HG02759 (cell line): ENCODE data around the gene QPCT.
"Not testable (repeated sequence)": the region's sequence is repeated elsewhere in the genome, so short reads cannot be mapped to it uniquely, and the experiment has no call there.

Source experiments
- ATAC-seq: cut with Tn5 transposase; IDR thresholded peaks from one replicate; pipeline ENCODE4 v1.9.1; 2021; ENCODE audit warnings: mild to moderate bottlenecking, moderate library complexity; ENCODE audit not compliant: unreplicated experiment

QPCT gene

DNA sequence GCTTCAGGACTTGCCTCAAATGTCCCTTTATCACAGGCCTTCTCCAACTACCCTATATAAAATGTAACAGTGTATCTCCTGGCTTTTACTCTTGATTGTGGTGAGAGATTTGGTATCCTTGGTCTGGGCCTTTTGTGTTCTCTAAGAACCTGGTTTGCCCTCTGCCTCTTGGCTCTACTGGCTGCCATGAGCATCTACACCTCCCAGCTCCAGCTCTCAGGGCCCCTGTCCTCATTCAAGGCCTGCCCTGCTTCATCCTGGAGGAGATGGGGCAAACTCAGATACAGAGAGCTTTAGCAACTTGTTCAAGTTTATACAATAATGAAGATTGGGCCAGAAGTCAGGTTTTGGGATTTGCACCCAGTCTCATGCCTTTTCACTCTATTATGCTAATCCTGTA, 45.0 kb downstream of the QPCT start:
- no peak for ATAC-seq

DNA sequence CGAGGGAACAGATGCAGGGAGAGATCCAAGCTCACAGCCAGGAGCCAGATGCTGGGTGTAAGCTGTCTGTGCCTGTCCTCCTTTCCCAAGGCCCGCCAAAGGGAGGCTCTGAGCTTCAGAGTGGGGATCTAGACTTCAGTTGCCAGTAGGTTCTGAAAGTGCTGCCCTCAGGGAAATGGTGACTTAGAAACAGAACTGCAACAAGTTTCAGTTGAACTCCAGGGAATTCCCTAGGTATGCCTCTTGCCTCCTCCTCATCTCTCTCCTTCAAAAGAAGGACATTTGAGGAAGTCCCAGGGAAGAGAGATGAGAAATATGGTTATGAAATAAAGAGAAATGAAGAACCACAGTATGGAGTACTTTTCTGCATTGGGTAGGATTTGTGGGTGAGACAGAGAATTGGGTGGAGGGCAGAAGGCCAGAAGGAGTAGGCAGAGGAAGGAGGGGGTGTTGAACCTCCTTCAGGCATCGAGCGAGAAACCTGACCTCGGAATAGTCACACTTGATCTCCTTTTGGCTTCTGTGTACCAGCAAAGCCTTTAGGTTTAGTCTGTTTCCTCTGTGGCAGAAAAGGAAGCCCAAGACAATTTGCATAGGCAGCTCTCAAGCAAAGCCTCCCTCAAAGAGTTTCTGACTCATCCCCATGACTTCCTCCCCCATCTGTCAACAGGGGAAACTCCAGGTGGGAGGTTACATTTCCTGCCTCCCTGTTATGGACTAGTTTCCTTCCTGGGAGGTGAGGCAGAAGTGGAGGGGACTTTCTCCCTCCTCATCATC, 45.7 kb downstream of the QPCT start:
- peak; percentile 95 for ATAC-seq

DNA sequence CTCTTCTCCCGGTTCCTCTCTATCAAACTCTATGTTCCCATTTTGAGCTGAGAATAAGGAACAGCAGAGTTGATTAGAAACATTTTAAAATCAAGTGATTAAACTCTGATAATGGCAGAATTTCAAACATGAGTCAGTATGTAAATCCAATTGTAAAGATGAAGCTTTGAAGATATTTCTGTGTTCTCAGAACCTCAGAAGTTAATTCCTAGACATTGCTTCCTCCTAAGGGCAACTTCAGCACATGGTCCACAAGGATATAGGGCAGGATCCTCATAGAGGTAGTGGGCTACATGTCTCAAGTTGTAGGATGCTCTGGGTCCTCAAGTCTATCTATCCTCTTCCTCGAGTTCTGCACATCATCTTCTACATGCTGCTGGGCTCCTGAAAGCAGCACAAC, 46.3 kb downstream of the QPCT start:
- ATAC-seq = peak; percentile 2

DNA sequence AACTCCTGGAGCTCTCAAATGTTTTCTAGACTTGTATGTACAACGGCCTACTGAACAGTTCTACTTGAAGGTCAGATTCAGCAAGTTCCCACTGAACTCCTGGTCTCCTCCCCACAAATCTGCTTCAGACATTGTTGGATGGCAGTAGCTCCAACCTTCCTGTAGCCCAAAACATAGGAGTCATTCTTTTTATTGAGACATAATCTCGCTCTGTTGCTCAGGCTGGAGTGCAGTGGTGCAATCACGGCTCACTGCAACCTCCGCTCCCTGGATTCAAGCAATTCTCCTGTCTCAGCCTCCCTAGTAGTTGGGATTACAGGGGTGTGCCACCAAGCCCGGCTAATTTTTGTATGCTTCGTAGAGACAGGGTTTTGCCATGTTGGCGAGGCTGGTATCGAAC, 47.3 kb downstream of the QPCT start:
- ATAC-seq = no peak

DNA sequence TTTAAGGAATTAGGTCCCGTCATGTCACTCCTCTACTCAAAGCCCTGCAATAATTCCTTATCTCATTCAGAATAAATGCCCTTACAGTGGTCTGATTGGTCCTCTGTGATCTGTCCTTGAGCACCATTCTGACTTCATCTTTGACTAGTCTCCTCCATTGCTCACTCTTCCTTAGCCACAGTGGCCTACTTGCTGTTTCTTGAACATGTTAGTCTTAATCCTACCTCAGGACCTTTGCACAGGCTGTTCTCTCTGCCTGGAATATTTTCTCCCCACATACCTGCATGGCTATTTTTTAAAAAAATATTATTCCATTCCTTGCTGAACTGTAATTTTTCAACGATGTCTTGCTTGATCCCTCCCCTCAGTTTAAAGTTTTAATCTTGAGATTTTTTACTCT, 48.0 kb downstream of the QPCT start:
- no peak for ATAC-seq

DNA sequence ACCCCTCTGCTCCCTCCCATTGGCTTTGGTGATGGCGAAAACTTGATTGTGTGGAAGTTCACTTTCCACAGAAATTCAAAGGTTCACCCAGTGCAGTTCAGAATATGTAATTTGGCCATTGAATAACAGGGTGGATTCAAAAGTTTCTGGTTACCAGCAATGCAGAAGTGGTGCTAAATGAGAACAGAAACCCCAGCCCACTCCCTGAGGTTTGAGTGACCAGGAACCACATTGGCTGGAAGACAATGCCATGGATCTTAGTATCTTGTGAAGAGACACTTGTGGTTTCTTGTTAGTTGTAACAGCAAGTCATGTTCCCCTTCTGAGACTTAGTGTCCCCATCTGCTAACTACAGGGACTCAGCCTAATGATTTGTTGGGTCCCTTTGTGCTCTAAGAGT, 49.8 kb downstream of the QPCT start:
- no peak for ATAC-seq

DNA sequence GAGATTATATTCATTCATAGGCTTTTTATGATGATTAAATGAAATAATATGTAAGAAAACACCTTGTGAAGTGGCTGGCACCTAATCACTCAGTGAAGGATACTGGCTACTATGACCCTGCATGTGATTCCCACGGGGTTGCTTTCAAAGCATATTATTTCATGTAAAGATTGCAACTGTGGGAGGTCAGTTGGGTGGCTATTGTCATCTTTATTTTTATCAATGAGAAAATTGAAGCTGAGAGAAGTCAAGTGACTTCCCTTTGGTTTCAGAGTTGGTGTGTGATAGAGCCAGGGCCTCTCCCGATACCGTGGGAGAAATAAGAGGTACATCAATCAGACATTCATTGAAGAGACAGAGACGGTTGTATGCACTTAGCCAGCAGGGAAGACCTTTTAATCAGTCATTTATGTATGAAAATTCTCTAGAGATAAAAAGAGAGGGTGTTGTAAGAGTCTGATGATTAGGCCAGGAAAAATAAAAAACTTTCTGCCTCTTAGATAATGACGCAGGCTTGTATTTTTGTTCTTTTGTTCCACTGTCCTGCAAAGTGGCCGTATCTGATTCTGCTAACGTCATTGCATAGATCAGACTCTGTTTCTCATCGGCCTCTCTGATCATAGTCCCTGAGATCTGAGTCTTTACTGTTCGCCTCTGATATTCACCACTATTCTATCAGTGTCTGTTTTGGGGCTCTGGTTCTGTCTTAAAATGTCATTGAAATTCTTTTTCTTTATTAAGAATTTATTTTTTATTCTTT, 50.5 kb downstream of the QPCT start:
- ATAC-seq = no peak

DNA sequence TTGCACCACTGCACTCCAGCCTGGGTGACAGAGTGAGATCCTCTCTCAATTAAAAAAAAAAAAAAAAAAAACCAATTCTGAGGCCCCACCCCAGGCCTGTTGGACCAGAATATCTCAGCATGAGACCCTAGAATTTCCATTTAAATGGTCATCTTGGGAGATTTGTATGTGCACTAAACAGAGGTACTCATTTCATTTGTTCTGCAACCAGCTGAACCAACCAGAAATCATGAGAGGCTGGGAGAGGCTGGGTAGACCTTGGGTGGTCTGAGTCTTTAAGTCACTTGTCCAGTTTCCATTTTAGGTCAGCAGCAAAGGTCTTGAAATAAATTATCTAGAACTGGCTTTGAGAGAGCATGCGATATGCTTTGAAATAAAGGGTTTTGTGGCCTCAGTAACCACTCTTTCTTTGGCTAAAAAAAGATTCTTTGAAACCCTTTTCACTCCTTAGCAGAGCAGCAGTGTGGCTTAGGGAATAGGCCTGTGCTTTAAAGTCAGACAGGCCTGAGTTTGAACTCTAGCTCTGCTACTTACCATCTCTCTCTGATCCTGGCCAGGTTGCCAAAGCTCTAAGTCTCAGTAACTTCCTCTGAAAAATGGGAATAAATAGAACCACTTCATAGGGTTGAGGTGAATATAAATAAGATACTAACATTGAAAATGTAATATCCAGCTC, 52.6 kb downstream of the QPCT start:
- ATAC-seq = no peak

DNA sequence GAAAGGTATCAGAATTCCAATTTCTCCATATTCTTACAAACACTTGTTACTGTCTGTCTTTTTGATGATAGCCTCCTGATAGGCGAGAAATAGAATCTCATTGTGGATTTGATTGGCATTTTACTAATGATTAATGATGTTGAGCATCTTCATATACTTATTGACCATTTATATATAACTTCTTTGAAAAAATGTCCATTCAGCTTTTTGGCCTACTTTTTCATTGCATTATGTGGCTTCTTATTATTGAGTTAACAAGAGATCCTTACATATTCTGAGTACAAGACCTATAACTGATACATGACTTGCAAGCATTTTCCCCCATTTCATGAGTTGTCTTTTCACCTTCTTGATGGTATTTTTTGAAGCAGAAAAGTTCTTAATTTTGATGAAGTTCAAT, 54.6 kb downstream of the QPCT start:
- ATAC-seq = no peak

DNA sequence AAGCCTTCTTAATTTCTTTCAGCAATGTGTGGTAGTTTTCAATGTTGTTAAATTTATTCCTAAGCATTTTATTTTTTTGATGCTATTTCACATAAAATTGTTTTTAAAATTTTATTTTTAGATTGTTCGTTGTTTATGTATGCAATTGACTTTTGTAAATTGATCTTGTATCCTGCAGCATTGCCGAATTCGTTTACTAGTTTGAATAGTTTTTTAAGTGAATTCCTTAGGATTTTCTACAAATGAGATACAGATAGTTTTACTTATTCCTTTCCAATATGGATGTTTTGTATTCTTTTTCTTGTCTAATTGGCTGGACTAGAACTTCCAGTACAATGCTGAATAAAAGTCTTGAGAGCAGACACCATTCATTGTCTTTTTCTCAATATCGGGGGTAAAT, 55.6 kb downstream of the QPCT start:
- ATAC-seq = no peak

DNA sequence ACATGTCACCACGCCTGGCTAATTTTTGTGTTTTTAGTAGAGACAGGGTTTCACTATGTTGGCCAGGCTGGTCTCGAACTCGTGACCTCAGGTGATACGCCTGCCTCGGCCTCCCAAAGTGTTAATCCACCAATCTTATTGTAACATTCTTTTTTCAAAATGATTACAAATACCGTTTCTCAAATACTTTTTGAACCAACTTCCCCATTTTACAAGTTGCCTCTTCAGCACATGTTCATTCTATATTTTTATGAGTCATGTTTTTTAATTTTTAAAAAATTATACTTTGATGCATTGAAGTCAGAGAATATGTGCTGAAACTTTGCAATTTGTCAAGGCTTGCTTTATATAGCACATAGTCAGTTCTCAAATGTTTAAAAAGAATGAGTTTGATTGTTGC, 58.2 kb downstream of the QPCT start:
- no peak for ATAC-seq

DNA sequence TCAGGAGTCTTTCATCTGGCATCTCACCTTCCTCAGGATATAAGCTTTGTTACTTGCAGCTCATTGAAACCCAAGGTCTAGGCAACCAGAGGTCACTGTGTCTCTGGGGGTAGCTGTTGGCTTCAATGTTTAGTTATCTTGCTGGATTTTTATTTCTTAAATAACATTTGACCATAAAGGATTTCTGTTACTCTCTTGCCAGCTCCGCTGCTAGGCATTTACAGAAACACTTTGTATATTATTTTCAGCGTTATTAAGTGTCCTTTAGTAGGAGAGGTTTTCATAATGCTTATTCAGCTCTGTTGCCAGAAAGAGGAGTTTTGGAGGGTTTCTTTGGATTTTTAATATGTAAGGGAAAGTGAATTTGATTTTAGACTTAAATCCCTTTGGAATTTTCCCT, 61.4 kb downstream of the QPCT start:
- ATAC-seq = no peak

DNA sequence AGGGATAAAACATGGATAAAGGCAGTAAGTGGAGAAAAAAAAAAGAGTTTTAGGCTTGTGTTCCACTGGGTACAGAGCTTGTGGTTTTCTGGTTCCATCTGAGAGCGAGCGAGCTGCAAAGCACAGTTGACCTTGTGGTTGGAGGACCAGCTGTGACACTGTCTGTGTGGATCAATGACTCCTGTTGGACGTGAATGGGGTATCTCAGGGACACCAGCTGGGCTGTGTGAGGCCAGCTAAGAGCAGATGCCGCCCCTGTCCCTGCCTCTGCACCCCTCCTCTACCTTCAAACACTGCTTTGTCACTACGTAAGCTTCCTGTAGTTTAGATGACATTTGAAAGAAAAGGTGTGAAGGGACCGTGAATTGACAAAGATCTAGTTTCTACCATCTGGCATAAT, 67.8 kb downstream of the QPCT start:
- ATAC-seq = no peak

DNA sequence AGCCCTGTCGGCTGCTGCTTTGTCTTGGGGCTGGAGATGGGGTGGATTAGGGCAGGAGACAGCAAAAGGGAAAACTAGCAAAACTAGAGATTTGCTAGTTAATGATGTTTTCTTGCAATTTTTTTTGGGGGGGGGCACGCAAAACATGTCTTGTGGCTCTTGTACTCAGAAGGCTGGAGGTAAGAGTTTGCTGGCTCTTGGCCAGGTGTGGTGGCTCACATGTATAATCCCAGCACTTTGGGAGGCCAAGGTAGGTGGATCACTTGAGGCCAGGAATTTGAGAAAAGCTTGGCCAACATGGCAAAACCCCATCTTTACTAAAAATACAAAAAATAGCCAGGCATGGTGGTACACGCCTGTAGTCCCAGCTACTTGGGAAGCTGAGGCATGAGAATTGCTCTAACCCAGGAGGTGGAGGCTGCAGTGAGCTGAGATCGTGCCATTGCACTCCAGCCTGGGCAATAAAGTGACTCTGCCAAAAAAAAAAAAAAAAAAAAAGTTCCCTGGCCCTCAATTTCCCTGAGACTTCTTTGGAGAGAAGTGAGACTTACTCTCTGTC, 69.6 kb downstream of the QPCT start:
- ATAC-seq = not testable (repeated sequence)

DNA sequence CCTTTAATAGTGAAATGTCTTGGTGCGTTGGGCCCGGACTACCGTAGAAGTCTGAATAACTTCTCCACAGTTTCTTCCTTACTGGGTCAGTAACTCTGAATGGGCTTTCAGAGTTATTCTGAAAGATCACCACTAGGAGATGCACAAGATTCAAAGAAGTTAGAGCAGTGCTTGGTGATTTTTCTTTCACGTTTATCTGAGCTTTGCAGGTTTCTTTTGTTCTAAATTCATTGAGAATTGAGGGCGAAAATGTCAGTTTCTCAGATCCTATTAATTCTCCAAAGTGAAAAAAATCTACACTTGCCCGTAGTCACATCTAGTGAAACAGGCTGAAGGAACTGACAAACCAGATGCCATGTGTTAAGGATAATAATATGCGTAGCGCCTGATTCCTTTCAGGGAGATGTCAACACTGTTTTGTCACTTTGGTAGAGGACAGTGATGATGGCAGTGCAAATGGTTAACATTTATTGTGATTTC, 70.1 kb downstream of the QPCT start:
- ATAC-seq = peak; percentile 53

DNA sequence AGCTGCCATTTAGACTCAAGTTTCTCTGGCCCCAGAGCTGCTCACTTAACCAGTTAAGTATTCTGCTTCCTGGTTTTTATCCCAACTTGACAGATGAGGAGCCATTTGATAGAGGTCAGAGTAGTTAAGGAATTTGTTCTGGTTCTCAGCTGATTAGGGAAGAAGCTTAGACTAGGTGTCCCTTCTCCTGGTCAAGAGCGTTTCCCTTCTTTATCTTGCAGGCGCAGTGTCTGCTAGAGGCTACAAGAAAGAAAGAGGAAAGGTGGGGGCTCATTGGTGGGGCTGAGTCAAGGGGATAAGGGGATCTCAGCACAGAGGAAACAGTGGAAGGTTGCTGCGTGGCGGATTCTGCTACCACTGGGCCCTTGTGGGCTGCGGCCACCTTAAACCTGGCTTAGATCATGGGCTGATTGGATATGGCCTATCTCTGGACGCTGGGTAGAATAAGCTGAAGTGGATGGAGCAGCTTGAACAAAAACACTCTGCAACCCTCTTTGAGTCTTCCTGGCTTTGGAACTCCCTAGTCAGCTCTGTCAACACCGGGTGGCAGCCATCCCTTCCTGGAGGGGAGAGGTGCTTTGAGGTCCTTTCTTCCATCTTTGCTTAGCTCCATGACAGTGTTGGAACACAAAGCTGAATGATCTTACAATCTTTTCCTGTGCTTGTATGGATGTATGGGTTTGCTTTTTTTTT, 70.8 kb downstream of the QPCT start:
- no peak for ATAC-seq

DNA sequence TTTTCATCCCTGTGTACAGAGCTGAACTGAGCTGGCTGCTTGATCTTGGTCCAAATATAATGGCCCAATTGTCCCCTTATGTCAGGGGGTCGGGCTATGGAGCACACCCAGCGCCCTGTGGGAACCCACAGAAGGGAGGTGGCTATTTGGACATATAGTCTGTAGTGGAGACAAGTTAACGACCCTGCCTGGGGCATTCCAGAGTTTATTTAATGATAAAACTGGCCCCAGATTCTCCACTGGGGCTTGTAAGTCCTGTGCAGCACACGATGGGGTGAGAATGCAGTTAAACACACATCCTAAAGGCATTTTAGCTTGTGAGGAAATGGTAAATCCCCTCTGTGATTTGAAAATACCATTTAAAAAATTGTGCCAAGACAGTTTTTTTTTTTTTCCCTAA, 72.9 kb downstream of the QPCT start:
- no peak for ATAC-seq

DNA sequence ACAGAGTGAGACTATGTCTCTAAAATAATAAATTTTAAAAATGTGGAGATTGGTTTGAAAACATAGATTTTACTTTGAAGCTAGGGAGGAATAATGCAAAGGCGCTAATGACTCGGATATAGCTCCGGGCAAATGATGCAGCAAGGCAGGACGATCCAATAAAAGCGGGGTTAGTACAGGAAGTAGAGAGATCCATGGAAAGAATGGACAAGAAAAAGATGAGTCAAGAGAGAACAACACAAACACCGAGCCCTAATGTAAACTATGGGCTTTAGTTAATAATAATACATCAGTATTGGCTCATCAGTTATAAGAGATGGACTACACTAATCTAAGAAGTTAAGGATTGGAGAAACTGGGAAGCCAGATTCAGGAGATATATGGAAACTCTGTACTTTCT, 74.5 kb downstream of the QPCT start:
- ATAC-seq = no peak

DNA sequence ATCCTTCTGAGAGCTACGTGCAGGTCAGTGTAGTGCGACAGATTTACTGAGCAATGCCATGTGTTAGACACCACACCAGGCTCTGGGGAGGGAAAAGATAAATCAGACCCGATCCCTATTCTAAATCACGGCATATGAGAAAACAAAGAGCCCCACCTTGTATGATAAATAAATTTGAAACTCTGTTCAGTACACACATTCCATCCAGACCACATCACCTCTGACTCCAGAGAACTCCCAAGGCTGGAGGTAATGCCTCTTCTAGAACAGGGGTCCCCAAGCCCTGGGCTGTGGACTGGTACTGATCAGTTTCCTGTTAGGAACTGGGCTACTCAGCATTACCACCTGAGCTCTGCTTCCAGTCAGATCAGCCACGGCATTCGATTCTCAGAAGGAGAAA, 77.3 kb downstream of the QPCT start:
- no peak for ATAC-seq

DNA sequence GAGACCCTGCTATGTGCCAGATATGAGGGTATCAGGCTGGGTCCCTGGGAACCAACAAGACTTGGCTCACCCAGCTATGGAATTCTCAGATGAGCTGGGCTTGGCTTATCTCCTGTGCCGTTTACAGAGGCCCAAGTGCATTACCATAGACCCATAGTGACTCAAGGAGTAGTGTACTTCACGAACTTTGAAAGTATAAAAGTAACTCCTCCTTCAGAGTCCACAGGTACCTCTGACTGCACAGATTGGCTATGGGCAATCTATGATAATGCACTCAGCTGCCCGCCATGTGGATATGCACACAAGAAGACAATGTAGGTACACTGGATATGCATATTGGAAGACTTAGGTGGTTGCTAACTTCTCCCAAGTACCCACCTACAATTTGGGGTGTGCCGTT, 78.4 kb downstream of the QPCT start:
- no peak for ATAC-seq
